Sigmoid colon (tissue), 4 donors: Measurements from ENCODE around the gene GDF11.

Experiments
- EP300 ChIP-seq, 4 donors: sonication (generic); formaldehyde crosslinking; IDR thresholded peaks; one replicate each; pipeline ENCODE4 v1.6.1; 2017; ENCODE audit warnings: antibody characterized with exemption in 4 of 4
- POLR2AphosphoS5 ChIP-seq, 4 donors: sonication (generic); formaldehyde crosslinking; IDR thresholded peaks; one replicate each; pipeline ENCODE4 v1.6.1; 2017; ENCODE audit warnings: antibody characterized with exemption in 4 of 4
- TF ChIP-seq, protein P1 (sequence below), 4 experiments: fragments of 450-650 bp in 3 of 4; fragments of 200-600 bp in 1 of 4; IDR thresholded peaks; one replicate each; pipeline ENCODE4 v1.5.1; 2016 to 2019; ENCODE audit warnings: antibody characterized with exemption in 4 of 4, mild to moderate bottlenecking in 3 of 4, moderate library complexity in 2 of 4

GRCh38 chr12:55795950-55796349 is 53.0 kb downstream of the GDF11 start:
- TF ChIP-seq, protein P1, sequence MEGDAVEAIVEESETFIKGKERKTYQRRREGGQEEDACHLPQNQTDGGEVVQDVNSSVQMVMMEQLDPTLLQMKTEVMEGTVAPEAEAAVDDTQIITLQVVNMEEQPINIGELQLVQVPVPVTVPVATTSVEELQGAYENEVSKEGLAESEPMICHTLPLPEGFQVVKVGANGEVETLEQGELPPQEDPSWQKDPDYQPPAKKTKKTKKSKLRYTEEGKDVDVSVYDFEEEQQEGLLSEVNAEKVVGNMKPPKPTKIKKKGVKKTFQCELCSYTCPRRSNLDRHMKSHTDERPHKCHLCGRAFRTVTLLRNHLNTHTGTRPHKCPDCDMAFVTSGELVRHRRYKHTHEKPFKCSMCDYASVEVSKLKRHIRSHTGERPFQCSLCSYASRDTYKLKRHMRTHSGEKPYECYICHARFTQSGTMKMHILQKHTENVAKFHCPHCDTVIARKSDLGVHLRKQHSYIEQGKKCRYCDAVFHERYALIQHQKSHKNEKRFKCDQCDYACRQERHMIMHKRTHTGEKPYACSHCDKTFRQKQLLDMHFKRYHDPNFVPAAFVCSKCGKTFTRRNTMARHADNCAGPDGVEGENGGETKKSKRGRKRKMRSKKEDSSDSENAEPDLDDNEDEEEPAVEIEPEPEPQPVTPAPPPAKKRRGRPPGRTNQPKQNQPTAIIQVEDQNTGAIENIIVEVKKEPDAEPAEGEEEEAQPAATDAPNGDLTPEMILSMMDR (IDR thresholded peaks at IDR 0.05): no peak
- TF ChIP-seq EP300 (IDR thresholded peaks at IDR 0.05) (no peak), POLR2AphosphoS5 (IDR thresholded peaks at IDR 0.05) (no peak)
